C4-2B (cell line): ENCODE data around the gene CGA.
A peak's percentile ranks its signal among the peaks of the same experiment; 100 is the strongest.

Experiments
- ZFX ChIP-seq: fragments of 450-650 bp; IDR thresholded peaks from 2 replicates; pipeline ENCODE4 v1.6.1; 2017
- TF ChIP-seq, protein P1 (sequence below): fragments of 450-650 bp; conservative IDR thresholded peaks from 2 replicates; pipeline ENCODE4 v1.5.1; 2017; ENCODE audit warnings: mild to moderate bottlenecking

GRCh38 chr6:87066449-87067333 is 28.2 kb downstream of the CGA start:
- TF ChIP-seq, protein P1, sequence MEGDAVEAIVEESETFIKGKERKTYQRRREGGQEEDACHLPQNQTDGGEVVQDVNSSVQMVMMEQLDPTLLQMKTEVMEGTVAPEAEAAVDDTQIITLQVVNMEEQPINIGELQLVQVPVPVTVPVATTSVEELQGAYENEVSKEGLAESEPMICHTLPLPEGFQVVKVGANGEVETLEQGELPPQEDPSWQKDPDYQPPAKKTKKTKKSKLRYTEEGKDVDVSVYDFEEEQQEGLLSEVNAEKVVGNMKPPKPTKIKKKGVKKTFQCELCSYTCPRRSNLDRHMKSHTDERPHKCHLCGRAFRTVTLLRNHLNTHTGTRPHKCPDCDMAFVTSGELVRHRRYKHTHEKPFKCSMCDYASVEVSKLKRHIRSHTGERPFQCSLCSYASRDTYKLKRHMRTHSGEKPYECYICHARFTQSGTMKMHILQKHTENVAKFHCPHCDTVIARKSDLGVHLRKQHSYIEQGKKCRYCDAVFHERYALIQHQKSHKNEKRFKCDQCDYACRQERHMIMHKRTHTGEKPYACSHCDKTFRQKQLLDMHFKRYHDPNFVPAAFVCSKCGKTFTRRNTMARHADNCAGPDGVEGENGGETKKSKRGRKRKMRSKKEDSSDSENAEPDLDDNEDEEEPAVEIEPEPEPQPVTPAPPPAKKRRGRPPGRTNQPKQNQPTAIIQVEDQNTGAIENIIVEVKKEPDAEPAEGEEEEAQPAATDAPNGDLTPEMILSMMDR = peak; percentile 35
- TF ChIP-seq ZFX = no peak
